Adrenal gland (tissue), 12 donors: ENCODE results near the gene TULP4. TPM values are rescaled to one million over a fixed set of nuclear protein-coding genes. Genes with fewer than 3 reads are reported as not detected.

Experiments
- DNase-seq, 7 donors: peaks; one replicate each; pipeline ENCODE4 v3.0.0-alpha.2; 2019 to 2020
- H3K27ac ChIP-seq, 5 donors: fragments of 200-600 bp; sonication (generic) in 4 of 5; 1 replicate in 3 of 5; 2 replicates in 2 of 5; pipeline versions ENCODE4 v1.5.1 to v1.8.0; 2016 to 2020; ENCODE audit warnings: mild to moderate bottlenecking in 1 of 5
- H3K27me3 ChIP-seq: fragments of 200-600 bp; 2 replicates; pipeline ENCODE4 v1.8.0; 2021
- H3K36me3 ChIP-seq, 2 donors: fragments of 200-600 bp; replicated peaks in 1 of 2; 1 replicate in 1 of 2; 2 replicates in 1 of 2; pipeline versions ENCODE4 v1.5.1 to v1.8.0; 2018 to 2022
- H3K4me1 ChIP-seq, 2 donors: fragments of 200-600 bp; replicated peaks in 1 of 2; 1 replicate in 1 of 2; 2 replicates in 1 of 2; pipeline versions ENCODE4 v1.5.1 to v1.8.0; 2018 to 2021
- H3K4me3 ChIP-seq, 4 donors: fragments of 200-600 bp; sonication (generic) in 3 of 4; one replicate each; pipeline ENCODE4 v1.5.1; 2016 to 2018
- H3K9me3 ChIP-seq, 3 donors: fragments of 200-600 bp; sonication (generic) in 1 of 3; replicated peaks in 1 of 3; 1 replicate in 2 of 3; 2 replicates in 1 of 3; pipeline versions ENCODE4 v1.5.1 to v1.8.0; 2016 to 2021
- CTCF ChIP-seq, 6 experiments: fragments of 450-650 bp in 4 of 6; fragments of 200-600 bp in 2 of 6; sonication (generic) in 1 of 6; IDR thresholded peaks; 1 replicate in 5 of 6; 2 replicates in 1 of 6; pipeline versions ENCODE4 v1.5.1 to v1.8.0; 2016 to 2021; ENCODE audit warnings: antibody characterized with exemption in 6 of 6, mild to moderate bottlenecking in 2 of 6, moderate library complexity in 1 of 6
- POLR2A ChIP-seq, 2 donors: fragments of 450-650 bp; IDR thresholded peaks; one replicate each; pipeline ENCODE4 v1.6.1; 2017; ENCODE audit warnings: antibody characterized with exemption in 2 of 2, mild to moderate bottlenecking in 2 of 2, moderate library complexity in 1 of 2
- WGBS, 4 donors: extraction: QIAGEN DNeasy Blood & Tissue Kit in 2 of 4; methylation state at CpG; one replicate each; pipeline versions ENCODE4 v1.1.5 to v1.1.7; 2013 to 2017; 5-methylcytosine and 5-hydroxymethylcytosine counted together
- intact Hi-C, 2 donors: fragments of 100-400 bp; cut with DNase I; formaldehyde crosslinking; loops; one replicate each; pipeline versions ENCODE4 v1.14.1 to v1.15.0; 2022 to 2023
- polyA plus RNA-seq, 3 donors: library from polyadenylated mRNA; stranded (reverse); fragments of 200-250 nt in 2 of 3; fragments of 350-450 nt in 1 of 3; fragmentation: Illumina TruSeq in 1 of 3; extraction: RNeasy Lipid Tissue Mini Kit (QIAGEN cat#74804) in 1 of 3; gene quantifications; one replicate each; pipeline ENCODE4 v1.2.3, GENCODE V29; 2013 to 2014
- total RNA-seq, 9 donors: library from RNA; depleted of rRNA in 4 of 9; stranded (reverse); fragments of >200 nt in 4 of 9; fragments of 120-200 nt in 1 of 9; fragmentation: NEBNext Ultra II Directional in 1 of 9; extraction: Animal tissue kit (Norgen Biotek cat#: 25700) in 1 of 9; gene quantifications; one replicate each; pipeline versions ENCODE4 v1.1.0 to v1.2.4, GENCODE V29; 2013 to 2023
- donor health status: healthy with polysubstance abuse.
- donor health status: Bipolar disorder and iron deficiency.
- donor health status: DM: yes; HTN: yes; CAD: no.
- donor health status: DM: no; HTN: no; CAD: no.
- donor health status: DM: no; HTN: no; CAD: no.
- donor health status: DM: yes; HTN: yes; CAD: no.

TULP4 gene
- total and polyA plus RNA-seq, 12 donors = 1.9 to 89.6 (median 61.4) TPM

- intact Hi-C loops = no loop called here
- Histone ChIP-seq H3K27me3 (no peaks in the 10 kb centered on the region), H3K27ac (no peak overlapping the region), H3K9me3 (no peaks in the 10 kb centered on the region), H3K4me1 (peaks cover 0 to 28% of the 10 kb centered on the region in 2 donors), H3K36me3 (no peaks in the 10 kb centered on the region), H3K4me3 (no peak overlapping the region)
- DNase-seq = no peak
- 96 to 98% (median 97%) methylated on average over 15 to 16 of the region's 16 CpGs for WGBS, 4 donors
- TF ChIP-seq POLR2A (IDR thresholded peaks at IDR 0.05) (no peak), CTCF (IDR thresholded peaks at IDR 0.05) (no peak)
Observed at GRCh38 chr6:158413028-158413427, 100.8 kb downstream of the TULP4 start.

GRCh38 chr6:158413814-158414565, 101.7 kb downstream of the TULP4 start:
- Histone ChIP-seq H3K27me3 (no peaks in the 10 kb centered on the region), H3K4me3 (no peak overlapping the region), H3K4me1 (peaks cover 0 to 20% of the 10 kb centered on the region in 2 donors), H3K36me3 (no peaks in the 10 kb centered on the region), H3K27ac (no peak overlapping the region), H3K9me3 (no peaks in the 10 kb centered on the region)
- intact Hi-C loops = no loop called here
- DNase-seq = no peak
- TF ChIP-seq POLR2A (IDR thresholded peaks at IDR 0.05) (no peak), CTCF (IDR thresholded peaks at IDR 0.05) (no peak)
- 97 to 98% (median 97%) methylated on average over 5 of the region's 5 CpGs for WGBS, 4 donors

GRCh38 chr6:158414851-158415262, 102.6 kb downstream of the TULP4 start:
- Histone ChIP-seq H3K27ac (no peak overlapping the region), H3K4me1 (peaks cover 0 to 11% of the 10 kb centered on the region in 2 donors), H3K9me3 (no peaks in the 10 kb centered on the region), H3K27me3 (no peaks in the 10 kb centered on the region), H3K4me3 (no peak overlapping the region), H3K36me3 (no peaks in the 10 kb centered on the region)
- 74 to 87% (median 84%) methylated on average over 5 of the region's 5 CpGs for WGBS, 4 donors
- DNase-seq = no peak
- no peak for TF ChIP-seq CTCF (IDR thresholded peaks at IDR 0.05)
- TF ChIP-seq POLR2A (IDR thresholded peaks at IDR 0.05) = no peak
- intact Hi-C loops = no loop called here

- no peaks in the 10 kb centered on the region for H3K36me3 ChIP-seq
- no peak overlapping the region for H3K4me3 ChIP-seq
- H3K27ac ChIP-seq = no peak overlapping the region
- TF ChIP-seq POLR2A (IDR thresholded peaks at IDR 0.05) (no peak), CTCF (IDR thresholded peaks at IDR 0.05) (no peak)
- H3K27me3 ChIP-seq = no peaks in the 10 kb centered on the region
- H3K9me3 ChIP-seq = no peaks in the 10 kb centered on the region
- no peak for DNase-seq
- WGBS, 4 donors = 87 to 96% (median 92%) methylated on average over 7 of the region's 7 CpGs
- peaks cover 0 to 8% of the 10 kb centered on the region in 2 donors for H3K4me1 ChIP-seq
- intact Hi-C loops = no loop called here
Observed at GRCh38 chr6:158415666-158416065, 103.4 kb downstream of the TULP4 start.
